PC-3 (cell line): Measurements from ENCODE around the gene COL5A2. TPM values are rescaled to one million over a fixed set of nuclear protein-coding genes. Genes with fewer than 3 reads are reported as not detected.

ENCODE experiments used
- ATAC-seq: fragments of 200-7000 bp; cut with Tn5 transposase; 2 replicates; pipeline ENCODE4 v1.9.1; 2020; ENCODE audit warnings: mild to moderate bottlenecking, moderate library complexity
- BruUV-seq: library from RNA; stranded (reverse); fragments of 400-500 nt; replicated peaks from 2 replicates; lab custom pipeline; 2021; lab: Mats Ljungman, UMichigan
- CTCF ChIA-PET: fragments of 300-600 bp; sonication (Branson Sonifier 250); formaldehyde crosslinking; loops from one replicate; lab custom pipeline; 2022; ENCODE audit warnings: antibody characterized with exemption; lab: Charles Lee
- POLR2A ChIA-PET: fragments of 300-600 bp; sonication (Branson Sonifier 250); formaldehyde crosslinking; loops from one replicate; lab custom pipeline; 2022; ENCODE audit warnings: antibody characterized with exemption; ENCODE audit not compliant: unreplicated experiment; lab: Charles Lee
- DNase-seq: peaks from one replicate; pipeline ENCODE4 v3.0.0-alpha.2; 2015
- H2AFZ ChIP-seq: fragments of 300-600 bp; sonication (generic); 2 replicates; pipeline ENCODE4 v1.6.0; 2016; ENCODE audit warnings: antibody characterized with exemption, low read length
- H3F3A ChIP-seq: fragments of 300-600 bp; sonication (generic); one replicate; pipeline ENCODE4 v1.6.0; 2017; ENCODE audit warnings: antibody characterized with exemption, low read length, control low read depth, mild to moderate bottlenecking; ENCODE audit not compliant: unreplicated experiment
- H3K27ac ChIP-seq: fragments of 300-600 bp; sonication (generic); 2 replicates; pipeline ENCODE4 v1.5.1; 2016; ENCODE audit warnings: mild to moderate bottlenecking, low read length
- H3K27me3 ChIP-seq: fragments of 300-600 bp; sonication (generic); 2 replicates; pipeline ENCODE4 v1.6.1; 2016; ENCODE audit warnings: low read length, mixed read lengths
- H3K36me3 ChIP-seq: fragments of 300-600 bp; sonication (generic); 2 replicates; pipeline ENCODE4 v1.6.1; 2016; ENCODE audit warnings: low read depth, mixed run types, low read length, mixed read lengths
- H3K4me1 ChIP-seq: fragments of 300-600 bp; sonication (generic); 2 replicates; pipeline ENCODE4 v1.5.1; 2016; ENCODE audit warnings: low read length; ENCODE audit not compliant: insufficient read depth
- H3K4me2 ChIP-seq: fragments of 300-600 bp; sonication (generic); 2 replicates; pipeline ENCODE4 v1.6.0; 2016; ENCODE audit warnings: low read length
- H3K4me3 ChIP-seq: fragments of 300-600 bp; sonication (generic); 2 replicates; pipeline ENCODE4 v1.5.1; 2016; ENCODE audit warnings: mild to moderate bottlenecking, low read length, mixed read lengths
- H3K79me2 ChIP-seq: fragments of 300-600 bp; sonication (generic); 2 replicates; pipeline ENCODE4 v1.6.1; 2017; ENCODE audit warnings: low read length, mixed read lengths
- H3K9ac ChIP-seq: fragments of 300-600 bp; sonication (generic); 2 replicates; pipeline ENCODE4 v1.6.0; 2016; ENCODE audit warnings: mild to moderate bottlenecking, low read length
- H3K9me2 ChIP-seq: fragments of 300-600 bp; sonication (generic); replicated peaks from 2 replicates; pipeline ENCODE4 v1.6.1; 2016; ENCODE audit warnings: mixed run types, low read length, mixed read lengths
- H3K9me3 ChIP-seq: fragments of 300-600 bp; sonication (generic); 2 replicates; pipeline ENCODE4 v1.6.1; 2016; ENCODE audit warnings: low read length, mixed read lengths
- H4K20me1 ChIP-seq: fragments of 300-600 bp; sonication (generic); 2 replicates; pipeline ENCODE4 v1.6.1; 2016; ENCODE audit warnings: low read length, mixed read lengths
- CTCF ChIP-seq: fragments of 300-600 bp; sonication (generic); conservative IDR thresholded peaks from 2 replicates; pipeline ENCODE4 v1.5.1; 2017; ENCODE audit warnings: antibody characterized with exemption, low read depth, mild to moderate bottlenecking, low read length
- EZH2 ChIP-seq: fragments of 300-600 bp; sonication (generic); IDR thresholded peaks from one replicate; pipeline ENCODE4 v1.6.1; 2017; ENCODE audit warnings: antibody characterized with exemption, mild to moderate bottlenecking, low read length; ENCODE audit not compliant: unreplicated experiment
- EZH2phosphoT487 ChIP-seq: fragments of 300-600 bp; sonication (generic); IDR thresholded peaks from 2 replicates; pipeline ENCODE4 v1.6.1; 2018; ENCODE audit warnings: mild to moderate bottlenecking, antibody characterized with exemption, low read length, borderline replicate concordance
- intact Hi-C: fragments of 100-400 bp; cut with micrococcal nuclease; formaldehyde crosslinking; loops from 2 replicates; pipeline ENCODE4 v1.9.0; 2023
- total RNA-seq: library from RNA; depleted of rRNA; stranded (reverse); fragments of >200 nt; gene quantifications from 2 replicates; pipeline ENCODE4 v1.2.3, GENCODE V29; 2014

Gene COL5A2
- total RNA-seq, 1 experiment from 2014 or later, result 56.2 TPM

GRCh38 chr2:189221811-189222467 is 42.4 kb upstream of the COL5A2 start:
- DNase-seq (peak; percentile 94), ATAC-seq (peak; percentile 42)
- no TSS peak for BruUV-seq
- Histone ChIP-seq H4K20me1 (no peaks in the 10 kb centered on the region), H3K36me3 (0 out of 2 replicates have a peak, but pooled peaks cover 6% of the 10 kb centered on the region), H3K27me3 (no peaks in the 10 kb centered on the region), H3K4me1 (peaks cover 72% of the 10 kb centered on the region), H3K9me2 (no peaks in the 10 kb centered on the region), H3K9ac (peak overlapping the region; percentile 75), H3K4me2 (peak overlapping the region; percentile 79), H3K9me3 (no peaks in the 10 kb centered on the region), H3K4me3 (peak overlapping the region; percentile 67), H3K27ac (peak overlapping the region; percentile 90), H2AFZ (no peak overlapping the region), H3F3A (peaks cover 17% of the 10 kb centered on the region), H3K79me2 (peaks cover 69% of the 10 kb centered on the region)
- TF ChIP-seq EZH2 (no peak), CTCF (no peak), EZH2phosphoT487 (no peak)
- intact Hi-C loops, result loop anchor here (1.0 to 5.0 kb wide), 7 partner anchors 12 to 1620 kb away; partner anchors contain the start of gene COL5A2
- CTCF ChIA-PET, result no interaction called here
- POLR2A ChIA-PET, result no interaction called here

- ChIA-PET CTCF (no interaction called here), POLR2A (interaction anchor here (0.5 kb wide), 1 partner anchor 16 kb away, joined by 3 read pairs; no protein-coding TSS in a partner anchor)
- Histone ChIP-seq H3K9me2 (no peaks in the 10 kb centered on the region), H4K20me1 (no peaks in the 10 kb centered on the region), H3K36me3 (0 out of 2 replicates have a peak, but pooled peaks cover 6% of the 10 kb centered on the region), H2AFZ (no peak overlapping the region), H3K9ac (no peak overlapping the region), H3K27ac (no peak overlapping the region), H3K4me2 (no peak overlapping the region), H3K4me1 (peaks cover 53% of the 10 kb centered on the region), H3F3A (peaks cover 6% of the 10 kb centered on the region), H3K9me3 (no peaks in the 10 kb centered on the region), H3K79me2 (peaks cover 76% of the 10 kb centered on the region), H3K27me3 (no peaks in the 10 kb centered on the region), H3K4me3 (no peak overlapping the region)
- no peak for DNase-seq
- no peak for ATAC-seq
- TF ChIP-seq EZH2phosphoT487 (no peak), EZH2 (no peak), CTCF (no peak)
- intact Hi-C loops, result no loop called here
- BruUV-seq, result no TSS peak
Observed at GRCh38 chr2:189218236-189218635, 38.7 kb upstream of the COL5A2 start.

GRCh38 chr2:189217541-189217940 is 38.0 kb upstream of the COL5A2 start:
- Histone ChIP-seq H3K4me3 (no peak overlapping the region), H3K4me2 (no peak overlapping the region), H3K9me3 (no peaks in the 10 kb centered on the region), H3K36me3 (0 out of 2 replicates have a peak, but pooled peaks cover 6% of the 10 kb centered on the region), H3K79me2 (peaks cover 75% of the 10 kb centered on the region), H4K20me1 (no peaks in the 10 kb centered on the region), H3K27ac (no peak overlapping the region), H3K27me3 (no peaks in the 10 kb centered on the region), H3K9me2 (no peaks in the 10 kb centered on the region), H2AFZ (no peak overlapping the region), H3K9ac (no peak overlapping the region), H3F3A (peaks cover 6% of the 10 kb centered on the region), H3K4me1 (peaks cover 50% of the 10 kb centered on the region)
- intact Hi-C loops, result no loop called here
- ATAC-seq (no peak), DNase-seq (no peak)
- ChIA-PET CTCF (no interaction called here), POLR2A (interaction anchor here (0.5 kb wide), 1 partner anchor 15 kb away, joined by 3 read pairs; no protein-coding TSS in a partner anchor)
- TF ChIP-seq EZH2phosphoT487 (no peak), EZH2 (no peak), CTCF (no peak)
- no TSS peak for BruUV-seq
